NT2/D1 (cell line): ENCODE measurements around the gene NRARP.

Experiments
- YY1 ChIP-seq: IDR thresholded peaks from 2 replicates; pipeline ENCODE4 v1.6.1; 2011; ENCODE audit not compliant: insufficient read length, insufficient read depth
- ZNF274 ChIP-seq: IDR thresholded peaks from 2 replicates; pipeline ENCODE4 v1.6.1; 2011; ENCODE audit warnings: mild to moderate bottlenecking, low read depth, low read length

DNA sequence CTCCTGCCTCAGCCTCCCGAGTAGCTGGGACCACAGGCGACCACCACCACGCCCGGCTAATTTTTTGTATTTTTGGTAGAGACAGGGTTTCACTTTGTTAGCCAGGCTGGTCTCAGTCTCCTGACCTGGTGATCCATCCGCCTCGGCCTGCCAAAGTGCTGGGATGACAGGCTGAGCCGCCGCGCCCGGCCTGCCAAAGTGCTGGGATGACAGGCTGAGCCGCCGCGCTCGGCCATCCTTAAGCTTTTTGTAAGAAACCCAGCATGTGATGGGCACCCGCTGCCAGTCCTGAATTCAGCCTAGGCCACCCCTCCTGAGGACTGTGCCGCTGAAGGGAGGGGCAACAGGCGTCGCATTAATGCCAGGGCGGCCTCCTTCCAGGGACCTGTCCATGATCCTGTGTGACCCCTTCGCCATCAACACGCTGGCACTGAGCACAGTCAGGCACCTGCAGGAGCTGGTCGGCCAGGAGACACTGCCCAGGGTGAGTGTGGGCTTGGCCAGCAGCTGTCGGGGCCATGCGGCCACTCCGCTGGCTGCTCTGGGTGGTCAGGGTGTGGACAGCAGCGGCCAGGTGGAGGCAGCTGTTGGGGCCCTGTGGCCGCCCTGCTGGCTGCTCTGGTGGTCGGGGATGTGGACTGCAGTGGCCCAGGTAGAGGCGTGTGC, 36.4 kb downstream of the NRARP start:
- TF ChIP-seq YY1 (no peak), ZNF274 (no peak)
